IMR-90 (cell line): Measurements from ENCODE around the gene SKIL. TPM values are rescaled to one million over a fixed set of nuclear protein-coding genes. Genes with fewer than 3 reads are reported as not detected.

Source experiments
- ATAC-seq: fragments of 200-7000 bp; cut with Tn5 transposase; 2 replicates; pipeline ENCODE4 v1.9.1; 2020; ENCODE audit warnings: low read depth, mild to moderate bottlenecking, moderate library complexity
- BruUV-seq: library from RNA; stranded (reverse); fragments of 400-500 nt; replicated peaks from 2 replicates; lab custom pipeline; 2021; lab: Mats Ljungman, UMichigan
- CTCF ChIA-PET: fragments of 300-600 bp; formaldehyde crosslinking; extraction: SDS; loops from one replicate; lab custom pipeline; 2021; ENCODE audit warnings: antibody characterized with exemption; lab: Yijun Ruan, JAX
- POLR2A ChIA-PET: fragments of 300-600 bp; sonication (Branson Sonifier 250); formaldehyde crosslinking; loops from one replicate; lab custom pipeline; 2022; ENCODE audit warnings: antibody characterized with exemption; ENCODE audit not compliant: unreplicated experiment; lab: Charles Lee
- DNase-seq: peaks from one replicate; pipeline ENCODE4 v3.0.0; 2013
- H2AFZ ChIP-seq: replicated peaks from 2 replicates; pipeline ENCODE3; 2013; ENCODE audit warnings: low read length, mild to moderate bottlenecking; ENCODE audit not compliant: poor library complexity
- H2AK5ac ChIP-seq: 2 replicates; pipeline ENCODE4 v1.6.1; 2013; ENCODE audit warnings: low read depth, low read length, inconsistent platforms
- H2AK9ac ChIP-seq: replicated peaks from 2 replicates; pipeline ENCODE3; 2013; ENCODE audit warnings: mild to moderate bottlenecking, low read depth, low read length, moderate library complexity; ENCODE audit not compliant: poor library complexity
- H2BK120ac ChIP-seq: 2 replicates; pipeline ENCODE4 v1.6.1; 2013; ENCODE audit warnings: low read depth, low read length, inconsistent platforms
- H2BK15ac ChIP-seq: 3 replicates; pipeline ENCODE4 v1.6.1; 2013; ENCODE audit warnings: low read depth, low read length, inconsistent platforms
- H2BK20ac ChIP-seq: 2 replicates; pipeline ENCODE4 v1.6.1; 2013; ENCODE audit warnings: low read depth, mild to moderate bottlenecking, inconsistent platforms, low read length, moderate library complexity
- H2BK5ac ChIP-seq: 2 replicates; pipeline ENCODE4 v1.6.1; 2013; ENCODE audit warnings: mild to moderate bottlenecking, low read depth, low read length, inconsistent platforms; ENCODE audit not compliant: poor library complexity, severe bottlenecking
- H3K14ac ChIP-seq: replicated peaks from 2 replicates; pipeline ENCODE4 v1.6.1; 2013; ENCODE audit warnings: low read depth, low read length, inconsistent platforms
- H3K18ac ChIP-seq: 2 replicates; pipeline ENCODE4 v1.6.1; 2013; ENCODE audit warnings: low read depth, low read length, control low read depth
- H3K23ac ChIP-seq: 2 replicates; pipeline ENCODE4 v1.6.1; 2013; ENCODE audit warnings: low read depth, low read length, inconsistent platforms
- H3K27ac ChIP-seq: 2 replicates; pipeline ENCODE4 v1.5.1; 2013; ENCODE audit warnings: mild to moderate bottlenecking, control low read depth, low read length; ENCODE audit not compliant: insufficient read depth
- H3K27me3 ChIP-seq: 2 replicates; pipeline ENCODE4 v1.6.1; 2013; ENCODE audit warnings: low read length; ENCODE audit not compliant: control insufficient read depth, insufficient read depth
- H3K36me3 ChIP-seq: 2 replicates; pipeline ENCODE4 v1.6.1; 2013; ENCODE audit warnings: low read length, mixed read lengths; ENCODE audit not compliant: control insufficient read depth, insufficient read depth
- H3K4ac ChIP-seq: 2 replicates; pipeline ENCODE4 v1.6.1; 2013; ENCODE audit warnings: low read depth, low read length, inconsistent platforms
- H3K4me1 ChIP-seq: 2 replicates; pipeline ENCODE4 v1.6.1; 2013; ENCODE audit warnings: low read length, mixed read lengths; ENCODE audit not compliant: control insufficient read depth, insufficient read depth
- H3K4me2 ChIP-seq: 2 replicates; pipeline ENCODE4 v1.6.1; 2013; ENCODE audit warnings: low read depth, mild to moderate bottlenecking, control low read depth, low read length, moderate library complexity
- H3K4me3 ChIP-seq: 2 replicates; pipeline ENCODE4 v1.5.1; 2013; ENCODE audit warnings: low read depth, mild to moderate bottlenecking, control low read depth, low read length, moderate library complexity; ENCODE audit not compliant: insufficient read depth
- H3K56ac ChIP-seq: 2 replicates; pipeline ENCODE4 v1.6.1; 2013; ENCODE audit warnings: low read length, inconsistent platforms; ENCODE audit not compliant: insufficient read depth; ENCODE audit errors: extremely low read depth
- H3K79me1 ChIP-seq, 2 experiments: 2 replicates each; pipeline ENCODE4 v1.6.1; 2013; ENCODE audit warnings: low read length in 2 of 2, inconsistent platforms in 1 of 2, low read depth in 1 of 2
- H3K9ac ChIP-seq: 2 replicates; pipeline ENCODE4 v1.6.1; 2013; ENCODE audit warnings: low read depth, low read length, control low read depth
- H3K9me1 ChIP-seq: 2 replicates; pipeline ENCODE4 v1.6.1; 2013; ENCODE audit warnings: low read length, inconsistent platforms; ENCODE audit not compliant: insufficient read depth
- H3K9me3 ChIP-seq: 2 replicates; pipeline ENCODE4 v1.6.1; 2013; ENCODE audit warnings: low read length; ENCODE audit not compliant: control insufficient read depth, insufficient read depth
- H4K20me1 ChIP-seq: 2 replicates; pipeline ENCODE4 v1.6.1; 2013; ENCODE audit warnings: low read length, inconsistent platforms; ENCODE audit not compliant: insufficient read depth
- H4K5ac ChIP-seq: 2 replicates; pipeline ENCODE4 v1.6.1; 2013; ENCODE audit warnings: mild to moderate bottlenecking, low read depth, low read length, control low read depth
- H4K8ac ChIP-seq, 2 experiments: 2 replicates each; pipeline ENCODE4 v1.6.1; 2013; ENCODE audit warnings: low read depth in 2 of 2, low read length in 2 of 2, control low read depth in 1 of 2, inconsistent platforms in 1 of 2
- H4K91ac ChIP-seq: 2 replicates; pipeline ENCODE4 v1.6.1; 2013; ENCODE audit warnings: low read depth, low read length, inconsistent platforms; ENCODE audit not compliant: insufficient read depth
- BHLHE40 ChIP-seq: fragments of 150-350 bp; IDR thresholded peaks from 2 replicates; pipeline ENCODE4 v1.6.1; 2016; ENCODE audit warnings: mild to moderate bottlenecking, low read depth, low read length
- CEBPB ChIP-seq: IDR thresholded peaks from 2 replicates; pipeline ENCODE4 v1.6.1; 2012; ENCODE audit warnings: low read depth, low read length, improper control_type of control experiment
- CHD1 ChIP-seq: IDR thresholded peaks from 2 replicates; pipeline ENCODE4 v1.6.1; 2012; ENCODE audit warnings: low read depth, low read length, improper control_type of control experiment
- CTCF ChIP-seq: conservative IDR thresholded peaks from 2 replicates; pipeline ENCODE4 v1.5.1; 2012; ENCODE audit warnings: mild to moderate bottlenecking, low read depth, low read length, improper control_type of control experiment
- FOS ChIP-seq: fragments of 150-350 bp; IDR thresholded peaks from 2 replicates; pipeline ENCODE4 v1.6.1; 2016; ENCODE audit warnings: low read depth, low read length
- MAFK ChIP-seq: IDR thresholded peaks from 2 replicates; pipeline ENCODE4 v1.6.1; 2012; ENCODE audit warnings: low read depth, low read length, improper control_type of control experiment
- MAZ ChIP-seq: IDR thresholded peaks from 2 replicates; pipeline ENCODE4 v1.6.1; 2012; ENCODE audit warnings: low read depth, mild to moderate bottlenecking, low read length, improper control_type of control experiment, moderate library complexity, borderline replicate concordance
- MXI1 ChIP-seq: IDR thresholded peaks from 2 replicates; pipeline ENCODE4 v1.6.1; 2012; ENCODE audit warnings: low read depth, mild to moderate bottlenecking, low read length, moderate library complexity, borderline replicate concordance
- NFE2L2 ChIP-seq: fragments of 150-350 bp; IDR thresholded peaks from 2 replicates; pipeline ENCODE4 v1.6.1; 2016; ENCODE audit warnings: low read depth, mild to moderate bottlenecking, low read length
- POLR2A ChIP-seq: IDR thresholded peaks from 2 replicates; pipeline ENCODE4 v1.6.1; 2012; ENCODE audit warnings: mild to moderate bottlenecking, low read depth, low read length
- RAD21 ChIP-seq: IDR thresholded peaks from 2 replicates; pipeline ENCODE4 v1.6.1; 2012; ENCODE audit warnings: low read length, improper control_type of control experiment
- RCOR1 ChIP-seq: IDR thresholded peaks from 2 replicates; pipeline ENCODE4 v1.6.1; 2012; ENCODE audit warnings: mild to moderate bottlenecking, low read length, improper control_type of control experiment; ENCODE audit not compliant: insufficient replicate concordance
- RFX5 ChIP-seq: IDR thresholded peaks from 2 replicates; pipeline ENCODE4 v1.8.0; 2012; ENCODE audit warnings: low read depth, mild to moderate bottlenecking, low read length, moderate library complexity
- SMC3 ChIP-seq: fragments of 150-350 bp; IDR thresholded peaks from 2 replicates; pipeline ENCODE4 v1.6.1; 2016; ENCODE audit warnings: low read depth, mild to moderate bottlenecking, antibody characterized with exemption, low read length, moderate library complexity
- USF2 ChIP-seq: fragments of 150-350 bp; IDR thresholded peaks from 2 replicates; pipeline ENCODE4 v1.6.1; 2017; ENCODE audit warnings: mild to moderate bottlenecking, antibody characterized with exemption, low read length, low read depth
- WGBS, 2 experiments: methylation state at CpG; one replicate each; pipeline versions ENCODE4 v1.1.5 to v1.1.7; 2013; ENCODE audit warnings: missing lambda C conversion rate in 2 of 2; ENCODE audit not compliant: insufficient read length in 1 of 2; ENCODE audit errors: extremely low coverage in 2 of 2; 5-methylcytosine and 5-hydroxymethylcytosine counted together
- dilution Hi-C: fragments of 300-500 bp; cut with HindIII; formaldehyde crosslinking; loops from one replicate; pipeline ENCODE4 v1.14.3; 2018; ENCODE audit warnings: low sequenced_read_pairs; ENCODE audit not compliant: unreplicated experiment
- in situ Hi-C: fragments of 300-500 bp; cut with MboI; formaldehyde crosslinking; loops from 3 replicates; pipeline ENCODE4 v1.14.3; 2019; ENCODE audit warnings: low sequenced_read_pairs, inconsistent platforms, mixed read lengths
- intact Hi-C: fragments of 100-400 bp; cut with micrococcal nuclease; formaldehyde crosslinking; loops from 2 replicates; pipeline ENCODE4 v1.10.0; 2022
- polyA plus RNA-seq, 3 experiments: library from polyadenylated mRNA; depleted of rRNA; stranded (reverse); fragments of >200 nt; gene quantifications; 2 replicates each; pipeline ENCODE4 v1.2.3, GENCODE V29; 2012; ENCODE audit warnings: low replicate concordance in 1 of 3
- total RNA-seq: library from RNA; depleted of rRNA; stranded (reverse); fragments of >200 nt; gene quantifications from 2 replicates; pipeline ENCODE4 v1.2.3, GENCODE V29; 2012

SKIL gene
- total and polyA plus RNA-seq, 2 of the 4 experiments (the other 2 are of a cell fraction), result 9.2 to 55.9 TPM

GRCh38 chr3:170425491-170426239 lies 68.2 kb downstream of the SKIL start:
- Histone ChIP-seq H3K4ac (peak overlapping the region; percentile 0; the same call in 1 of the 2 replicates), H3K23ac (0 out of 2 replicates have a peak overlapping the region, but pooled peaks have one; percentile 31), H3K14ac (peak overlapping the region; percentile 60; the same call in 1 of the 2 replicates), H3K4me2 (no peak overlapping the region), H3K56ac (no peak overlapping the region), H3K79me1 (peaks cover 15 to 58% of the 10 kb centered on the region in 2 experiments; a peak in 3 of 4 replicates), H2BK120ac (no peak overlapping the region), H3K4me3 (no peak overlapping the region), H3K27me3 (no peaks in the 10 kb centered on the region), H3K9ac (no peak overlapping the region), H3K36me3 (peaks cover 51% of the 10 kb centered on the region), H4K5ac (no peak overlapping the region), H2AFZ (peak overlapping the region; percentile 6), H2BK5ac (no peak overlapping the region), H3K27ac (peak overlapping the region; percentile 47; the same call in 1 of the 2 replicates), H2BK15ac (no peak overlapping the region), H4K91ac (no peak overlapping the region), H3K18ac (no peak overlapping the region), H2BK20ac (no peak overlapping the region), H3K9me1 (peaks cover 13% of the 10 kb centered on the region), H2AK5ac (no peak overlapping the region), H4K8ac (peak overlapping the region in 1 of 2 experiments; percentile 12; a peak in 1 of 4 replicates), H2AK9ac (peak overlapping the region; percentile 7), H3K9me3 (no peaks in the 10 kb centered on the region), H4K20me1 (peaks cover 50% of the 10 kb centered on the region), H3K4me1 (peaks cover 9% of the 10 kb centered on the region; the same call in 1 of the 2 replicates)
- BruUV-seq, result no TSS peak
- WGBS, 2 experiments, result 79% methylated on average over 7 of the region's 11 CpGs; no CpG with 5 or more reads in 1 of the 2 experiments
- CTCF ChIA-PET, result interaction anchor here (0.6 to 1.0 kb wide), 2 partner anchors 128 to 386 kb away, joined by 3 read pairs; no protein-coding TSS in a partner anchor
- ATAC-seq (no peak), DNase-seq (no peak)
- intact Hi-C loops (loop anchor here (5.0 kb wide), 1 partner anchor 197 kb away; no protein-coding TSS in a partner anchor), dilution Hi-C loops (no loop called here), in situ Hi-C loops (loop anchor here (10.0 kb wide), 1 partner anchor 269 kb away; no protein-coding TSS in a partner anchor)
- POLR2A ChIA-PET, result no interaction called here
- TF ChIP-seq MAZ (no peak), NFE2L2 (no peak), CHD1 (no peak), MXI1 (no peak), RAD21 (no peak), MAFK (no peak), BHLHE40 (no peak), RFX5 (no peak), USF2 (no peak), CEBPB (no peak), FOS (no peak), SMC3 (no peak), POLR2A (no peak), RCOR1 (no peak), CTCF (no peak)
